ENCODE results near the gene CLIC4. TPM values are rescaled to one million over a fixed set of nuclear protein-coding genes. Genes with fewer than 3 reads are reported as not detected.

The CLIC4 gene
- total RNA-seq, 4 donors from 2014 or later, result 37.3 to 74.5 (median 45.6) TPM

DNA sequence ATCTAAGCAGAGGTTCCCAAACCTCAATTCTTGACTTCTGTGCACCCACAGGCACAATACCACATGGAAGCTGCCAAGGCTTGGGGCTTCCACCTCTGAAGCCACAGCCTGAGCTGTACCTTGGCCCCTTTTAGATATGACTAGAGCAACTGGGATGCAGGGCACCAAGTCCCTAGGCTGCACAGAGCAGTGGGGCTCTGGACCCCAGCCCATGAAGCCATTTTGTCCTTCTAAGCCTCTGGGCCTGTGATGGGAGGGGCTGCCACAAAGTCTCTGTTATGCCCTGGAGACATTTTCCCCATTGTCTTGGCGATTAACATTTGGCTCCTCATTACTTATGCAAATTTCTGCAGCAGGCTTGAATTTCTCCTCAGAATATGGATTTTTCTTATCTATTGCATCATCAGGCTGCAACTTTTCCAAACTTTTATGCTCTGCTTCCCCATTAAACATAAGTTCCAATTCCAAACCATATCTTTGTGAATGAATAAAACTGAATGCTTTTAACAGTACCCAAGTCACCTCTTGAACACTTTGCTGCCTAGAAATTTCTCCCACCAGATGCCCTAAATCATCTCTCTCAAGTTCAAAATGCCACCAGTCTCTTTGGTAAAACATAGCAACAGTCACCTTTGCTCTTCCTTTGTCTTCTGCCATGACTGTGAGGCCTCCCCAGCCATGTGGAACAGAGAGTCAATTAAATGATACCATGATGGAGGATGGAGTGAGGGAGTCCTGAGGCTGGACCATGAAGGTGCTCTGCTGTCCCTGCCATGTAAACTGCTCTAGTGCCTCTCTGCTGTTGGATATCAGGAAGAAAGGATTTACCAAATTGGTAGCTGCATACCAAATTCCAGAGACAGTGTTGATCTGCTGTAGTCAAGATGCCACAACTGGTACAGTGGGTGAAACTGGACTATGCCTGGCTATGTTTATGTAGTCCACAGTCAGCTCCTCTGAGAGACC lies 147.2 kb downstream of the CLIC4 start:
- in situ Hi-C loops (cut with MboI; ENCODE audit: low sequenced_read_pairs in 4 of 4) (no loop called here), intact Hi-C loops (cut with DNase I; ENCODE audit: low total_unique reads) (no loop called here)
- Histone ChIP-seq H3K27ac (no peak overlapping the region), H3K4me3 (no peak overlapping the region), H3K27me3 (no peaks in the 10 kb centered on the region), H3K9me3 (no peaks in the 10 kb centered on the region), H3K36me3 (no peaks in the 10 kb centered on the region), H3K4me1 (no peaks in the 10 kb centered on the region)
- no peak for TF ChIP-seq CTCF (IDR thresholded peaks at IDR 0.05 in 4 of 5, conservative IDR thresholded peaks at IDR 0.05 in 1 of 5)
- TF ChIP-seq POLR2A (IDR thresholded peaks at IDR 0.05), result no peak
- DNase-seq, result no peak
- no peak for ATAC-seq

DNA sequence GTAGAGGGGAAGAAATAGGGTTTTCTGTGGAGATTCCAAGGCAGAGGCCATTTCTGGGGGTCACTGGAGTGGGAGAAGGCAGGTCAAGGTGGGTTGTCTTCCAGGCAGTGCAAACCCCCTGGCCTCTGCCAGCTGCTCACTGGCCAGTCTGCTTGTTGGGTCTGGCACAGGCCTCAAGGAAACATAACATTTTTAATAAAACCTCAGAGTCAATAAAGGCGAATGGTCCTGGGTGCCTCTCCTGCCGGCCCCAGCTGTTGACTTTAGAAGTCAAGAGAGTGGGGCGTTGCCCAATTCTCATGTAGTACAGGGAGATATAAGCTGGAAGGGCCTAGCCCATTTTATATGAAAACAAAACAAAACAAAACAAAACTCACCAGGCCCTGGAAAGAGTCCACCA lies 148.2 kb downstream of the CLIC4 start:
- ATAC-seq, result no peak
- Histone ChIP-seq H3K4me3 (no peak overlapping the region), H3K9me3 (no peaks in the 10 kb centered on the region), H3K27me3 (no peaks in the 10 kb centered on the region), H3K27ac (no peak overlapping the region), H3K4me1 (no peaks in the 10 kb centered on the region), H3K36me3 (no peaks in the 10 kb centered on the region)
- in situ Hi-C loops (cut with MboI; ENCODE audit: low sequenced_read_pairs in 4 of 4) (no loop called here), intact Hi-C loops (cut with DNase I; ENCODE audit: low total_unique reads) (no loop called here)
- no peak for DNase-seq
- no peak for TF ChIP-seq POLR2A (IDR thresholded peaks at IDR 0.05)
- TF ChIP-seq CTCF (IDR thresholded peaks at IDR 0.05 in 4 of 5, conservative IDR thresholded peaks at IDR 0.05 in 1 of 5), result no peak

Other genes starting within 250 kb of the CLIC4 start
- gene RCAN3, start 242.6 kb upstream of the CLIC4 start, total RNA-seq, result 1 to 10 TPM; 1.3 to 2.1 (median 1.8) TPM
- gene NCMAP, start 189.4 kb upstream of the CLIC4 start, total RNA-seq, result under 1 TPM in 1 of 4 donors, not detected in 3; 0.09 TPM
- 10 to 100 TPM; 28.5 to 59.8 (median 40.2) TPM for gene SRRM1, start 102.1 kb upstream of the CLIC4 start, total RNA-seq
- gene RUNX3, start 184.8 kb downstream of the CLIC4 start, total RNA-seq, result 1 to 10 TPM in 2 of 4 donors, under 1 TPM in 2; 0.13 to 1.9 (median 0.74) TPM